ENCODE data around the gene SDK1.

- TF ChIP-seq CTCF (IDR thresholded peaks at IDR 0.05) (no peak), POLR2A (IDR thresholded peaks at IDR 0.05) (no peak)
These were observed 32.9 kb upstream of the SDK1 start for GRCh38 chr7:3267966-3268690.
